A549 (cell line): ENCODE results near the gene HCN3.
"Not testable (repeated sequence)": the region's sequence is repeated elsewhere in the genome, so short reads cannot be mapped to it uniquely, and the experiment has no call there.

Experiments
- BHLHE40 ChIP-seq: IDR thresholded peaks from 2 replicates; pipeline ENCODE4 v1.6.1; 2012; ENCODE audit warnings: low read depth, low read length, inconsistent platforms
- CEBPB ChIP-seq, 2 experiments: fragments of >200 bp in 1 of 2; sonication (Bioruptor Twin) in 1 of 2; formaldehyde crosslinking in 1 of 2; IDR thresholded peaks; 2 replicates each; pipeline ENCODE4 v1.6.1; 2012 to 2016
- EHMT2 ChIP-seq: fragments of 200-600 bp; sonication (generic); IDR thresholded peaks from 2 replicates; pipeline ENCODE4 v1.6.1; 2016; ENCODE audit warnings: antibody characterized with exemption, low read depth, mild to moderate bottlenecking, moderate library complexity
- GATA3 ChIP-seq: IDR thresholded peaks from 2 replicates; pipeline ENCODE4 v1.6.1; 2012; ENCODE audit warnings: borderline replicate concordance
- MAX ChIP-seq: IDR thresholded peaks from 2 replicates; pipeline ENCODE4 v1.6.1; 2012
- TF ChIP-seq, protein P1 (sequence below): fragments of >200 bp; sonication (Bioruptor Twin); formaldehyde crosslinking; IDR thresholded peaks from 3 replicates; pipeline ENCODE4 v1.5.1; 2016

DNA sequence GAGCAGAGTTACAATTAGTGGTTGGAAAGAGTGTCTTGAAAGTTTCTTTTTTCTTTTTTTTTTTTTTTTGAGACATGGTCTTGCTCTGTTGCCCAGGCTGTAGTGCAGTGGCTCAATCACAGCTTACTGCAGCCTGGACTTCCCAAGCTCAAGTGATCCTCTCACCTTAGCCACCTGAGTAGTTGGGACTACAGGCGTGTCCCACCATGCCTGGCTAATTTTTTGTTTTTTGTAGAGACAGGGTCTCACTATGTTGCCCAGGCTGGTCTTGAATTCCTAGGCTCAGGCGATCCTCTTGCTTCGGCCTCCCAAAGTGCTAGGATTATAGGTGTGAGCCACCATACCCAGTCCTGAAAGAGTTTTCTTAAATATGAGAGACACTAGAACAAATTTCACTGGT, 30.5 kb upstream of the HCN3 start:
- TF ChIP-seq CEBPB (IDR thresholded peaks at IDR 0.05); MAX; GATA3; EHMT2; BHLHE40: not testable (repeated sequence)
- TF ChIP-seq, protein P1, sequence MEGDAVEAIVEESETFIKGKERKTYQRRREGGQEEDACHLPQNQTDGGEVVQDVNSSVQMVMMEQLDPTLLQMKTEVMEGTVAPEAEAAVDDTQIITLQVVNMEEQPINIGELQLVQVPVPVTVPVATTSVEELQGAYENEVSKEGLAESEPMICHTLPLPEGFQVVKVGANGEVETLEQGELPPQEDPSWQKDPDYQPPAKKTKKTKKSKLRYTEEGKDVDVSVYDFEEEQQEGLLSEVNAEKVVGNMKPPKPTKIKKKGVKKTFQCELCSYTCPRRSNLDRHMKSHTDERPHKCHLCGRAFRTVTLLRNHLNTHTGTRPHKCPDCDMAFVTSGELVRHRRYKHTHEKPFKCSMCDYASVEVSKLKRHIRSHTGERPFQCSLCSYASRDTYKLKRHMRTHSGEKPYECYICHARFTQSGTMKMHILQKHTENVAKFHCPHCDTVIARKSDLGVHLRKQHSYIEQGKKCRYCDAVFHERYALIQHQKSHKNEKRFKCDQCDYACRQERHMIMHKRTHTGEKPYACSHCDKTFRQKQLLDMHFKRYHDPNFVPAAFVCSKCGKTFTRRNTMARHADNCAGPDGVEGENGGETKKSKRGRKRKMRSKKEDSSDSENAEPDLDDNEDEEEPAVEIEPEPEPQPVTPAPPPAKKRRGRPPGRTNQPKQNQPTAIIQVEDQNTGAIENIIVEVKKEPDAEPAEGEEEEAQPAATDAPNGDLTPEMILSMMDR, result not testable (repeated sequence)
